HG02571 (cell line): ENCODE measurements around the gene TRAPPC12.
A peak's percentile ranks its signal among the peaks of the same experiment; 100 is the strongest.
"Not testable (repeated sequence)": the region's sequence is repeated elsewhere in the genome, so short reads cannot be mapped to it uniquely, and the experiment has no call there.

Experiments used
- ATAC-seq: cut with Tn5 transposase; IDR thresholded peaks from one replicate; pipeline ENCODE4 v1.9.1; 2021; ENCODE audit warnings: mild to moderate bottlenecking, moderate library complexity; ENCODE audit not compliant: unreplicated experiment

The TRAPPC12 gene

GRCh38 chr2:3379647-3380534 lies at the start of gene TRAPPC12:
Gene TRAPPC12 (plus strand): TSS chr2:3379694. CDS start chr2:3387624, 7,930 bp downstream.
- peak; percentile 77 for ATAC-seq

GRCh38 chr2:3332133-3332532 lies 47.4 kb upstream of the TRAPPC12 start:
- ATAC-seq, result no peak

- ATAC-seq, result no peak
Measured at GRCh38 chr2:3334392-3335345, 44.8 kb upstream of the TRAPPC12 start.

GRCh38 chr2:3336844-3337243 lies 42.6 kb upstream of the TRAPPC12 start:
- no peak for ATAC-seq

GRCh38 chr2:3338340-3338739 lies 41.2 kb upstream of the TRAPPC12 start:
- no peak for ATAC-seq

GRCh38 chr2:3340144-3340543 lies 39.4 kb upstream of the TRAPPC12 start:
- no peak for ATAC-seq

GRCh38 chr2:3341336-3341735 lies 38.2 kb upstream of the TRAPPC12 start:
- no peak for ATAC-seq

GRCh38 chr2:3342324-3342723 lies 37.2 kb upstream of the TRAPPC12 start:
- ATAC-seq, result no peak

GRCh38 chr2:3343012-3343411 lies 36.5 kb upstream of the TRAPPC12 start:
- no peak for ATAC-seq

GRCh38 chr2:3344897-3345296 lies 34.6 kb upstream of the TRAPPC12 start:
- ATAC-seq, result no peak

- no peak for ATAC-seq
Measured at GRCh38 chr2:3345621-3346020, 33.9 kb upstream of the TRAPPC12 start.

GRCh38 chr2:3348767-3349166 lies 30.7 kb upstream of the TRAPPC12 start:
- no peak for ATAC-seq

GRCh38 chr2:3349211-3349693 lies 30.2 kb upstream of the TRAPPC12 start:
- ATAC-seq, result no peak

GRCh38 chr2:3354986-3355385 lies 24.5 kb upstream of the TRAPPC12 start:
- ATAC-seq, result no peak

GRCh38 chr2:3355951-3356569 lies 23.4 kb upstream of the TRAPPC12 start:
- ATAC-seq, result no peak

GRCh38 chr2:3356799-3357198 lies 22.7 kb upstream of the TRAPPC12 start:
- ATAC-seq, result no peak

- not testable (repeated sequence) for ATAC-seq
Measured at GRCh38 chr2:3357446-3357845, 22.0 kb upstream of the TRAPPC12 start.

- ATAC-seq, result no peak
Measured at GRCh38 chr2:3357926-3358325, 21.6 kb upstream of the TRAPPC12 start.

GRCh38 chr2:3361518-3362389 lies 17.7 kb upstream of the TRAPPC12 start:
- no peak for ATAC-seq

GRCh38 chr2:3365219-3365618 lies 14.3 kb upstream of the TRAPPC12 start:
- no peak for ATAC-seq
